B cell (primary cell): ENCODE measurements around the gene PLEKHG4B.

Experiments used
- EZH2 ChIP-seq: IDR thresholded peaks from 2 replicates; pipeline ENCODE4 v1.6.1; 2012; ENCODE audit warnings: borderline replicate concordance, low read depth, mild to moderate bottlenecking, moderate library complexity, low read length; ENCODE audit not compliant: insufficient read depth, poor library complexity, severe bottlenecking
- TF ChIP-seq, protein P1 (sequence below): fragments of 200-600 bp; IDR thresholded peaks from one replicate; pipeline ENCODE4 v1.8.0; 2022; ENCODE audit warnings: antibody characterized with exemption, mild to moderate bottlenecking

DNA sequence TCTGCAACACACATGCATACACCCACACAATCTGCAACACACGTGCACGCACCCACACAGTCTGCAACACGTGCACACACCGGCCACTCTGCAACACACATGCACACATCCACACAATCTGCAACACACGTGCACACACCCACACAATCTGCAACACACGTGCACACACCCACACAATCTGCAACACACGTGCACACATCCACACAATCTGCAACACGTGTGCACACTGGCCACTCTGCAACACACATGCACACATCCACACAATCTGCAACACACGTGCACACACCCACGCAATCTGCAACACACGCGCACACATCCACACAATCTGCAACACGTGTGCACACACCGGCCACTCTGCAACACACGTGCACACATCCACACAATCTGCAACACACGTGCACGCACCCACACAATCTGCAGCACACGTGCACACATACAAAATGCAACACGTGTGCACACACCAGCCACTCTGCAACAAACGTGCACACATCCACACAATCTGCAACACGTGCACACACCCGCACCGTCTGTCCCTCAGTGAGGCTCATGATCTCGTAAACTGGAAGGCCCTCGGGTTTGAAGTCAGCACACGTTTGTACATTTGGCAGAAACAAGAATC is 18.4 kb downstream of the PLEKHG4B start:
- TF ChIP-seq, protein P1, sequence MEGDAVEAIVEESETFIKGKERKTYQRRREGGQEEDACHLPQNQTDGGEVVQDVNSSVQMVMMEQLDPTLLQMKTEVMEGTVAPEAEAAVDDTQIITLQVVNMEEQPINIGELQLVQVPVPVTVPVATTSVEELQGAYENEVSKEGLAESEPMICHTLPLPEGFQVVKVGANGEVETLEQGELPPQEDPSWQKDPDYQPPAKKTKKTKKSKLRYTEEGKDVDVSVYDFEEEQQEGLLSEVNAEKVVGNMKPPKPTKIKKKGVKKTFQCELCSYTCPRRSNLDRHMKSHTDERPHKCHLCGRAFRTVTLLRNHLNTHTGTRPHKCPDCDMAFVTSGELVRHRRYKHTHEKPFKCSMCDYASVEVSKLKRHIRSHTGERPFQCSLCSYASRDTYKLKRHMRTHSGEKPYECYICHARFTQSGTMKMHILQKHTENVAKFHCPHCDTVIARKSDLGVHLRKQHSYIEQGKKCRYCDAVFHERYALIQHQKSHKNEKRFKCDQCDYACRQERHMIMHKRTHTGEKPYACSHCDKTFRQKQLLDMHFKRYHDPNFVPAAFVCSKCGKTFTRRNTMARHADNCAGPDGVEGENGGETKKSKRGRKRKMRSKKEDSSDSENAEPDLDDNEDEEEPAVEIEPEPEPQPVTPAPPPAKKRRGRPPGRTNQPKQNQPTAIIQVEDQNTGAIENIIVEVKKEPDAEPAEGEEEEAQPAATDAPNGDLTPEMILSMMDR = no peak
- TF ChIP-seq EZH2 = no peak
